Calu3 (cell line): ENCODE results near the gene PRKCI. TPM values are rescaled to one million over a fixed set of nuclear protein-coding genes. Genes with fewer than 3 reads are reported as not detected.
"Not testable (repeated sequence)": the region's sequence is repeated elsewhere in the genome, so short reads cannot be mapped to it uniquely, and the experiment has no call there.

Experiments used
- BruUV-seq: library from RNA; stranded (reverse); fragments of 400-500 nt; replicated peaks from 2 replicates; lab custom pipeline; 2021; lab: Mats Ljungman, UMichigan
- CTCF ChIA-PET: fragments of 300-600 bp; sonication (Branson Sonifier 250); formaldehyde crosslinking; loops from one replicate; lab custom pipeline; 2022; ENCODE audit warnings: antibody characterized with exemption; lab: Charles Lee
- DNase-seq: peaks from one replicate; pipeline ENCODE4 v3.0.0; 2022
- H3K27ac Mint-ChIP-seq: one replicate; pipeline ENCODE4 v1.8.0; 2022; ENCODE audit warnings: mixed read lengths; ENCODE audit not compliant: unreplicated experiment
- H3K27me3 Mint-ChIP-seq: one replicate; pipeline ENCODE4 v1.8.0; 2022; ENCODE audit warnings: mixed read lengths; ENCODE audit not compliant: unreplicated experiment
- H3K36me3 Mint-ChIP-seq: one replicate; pipeline ENCODE4 v1.8.0; 2022; ENCODE audit warnings: mild to moderate bottlenecking, moderate library complexity, mixed read lengths; ENCODE audit not compliant: insufficient read depth, unreplicated experiment
- H3K4me1 Mint-ChIP-seq: one replicate; pipeline ENCODE4 v1.8.0; 2022; ENCODE audit warnings: mild to moderate bottlenecking, low read depth, mixed read lengths; ENCODE audit not compliant: unreplicated experiment
- H3K4me3 Mint-ChIP-seq: one replicate; pipeline ENCODE4 v1.8.0; 2022; ENCODE audit warnings: mild to moderate bottlenecking, low read depth, moderate library complexity, mixed read lengths; ENCODE audit not compliant: unreplicated experiment
- H3K9me3 Mint-ChIP-seq: one replicate; pipeline ENCODE4 v1.8.0; 2022; ENCODE audit warnings: low read depth, mixed read lengths; ENCODE audit not compliant: unreplicated experiment
- intact Hi-C: fragments of 100-400 bp; cut with micrococcal nuclease; formaldehyde crosslinking; loops from one replicate; pipeline ENCODE4 v1.10.0; 2022; ENCODE audit not compliant: unreplicated experiment
- total RNA-seq: library from RNA; stranded (reverse); gene quantifications from 2 replicates; pipeline ENCODE4 v1.2.3, GENCODE V29; 2022
- TF ChIP-seq, protein P1 (sequence below): fragments of 200-600 bp; IDR thresholded peaks from one replicate; pipeline ENCODE4 v1.8.0; 2022; ENCODE audit warnings: antibody characterized with exemption; ENCODE audit not compliant: unreplicated experiment

The PRKCI gene
- total RNA-seq, 1 experiment from 2014 or later: 79.5 TPM

DNA sequence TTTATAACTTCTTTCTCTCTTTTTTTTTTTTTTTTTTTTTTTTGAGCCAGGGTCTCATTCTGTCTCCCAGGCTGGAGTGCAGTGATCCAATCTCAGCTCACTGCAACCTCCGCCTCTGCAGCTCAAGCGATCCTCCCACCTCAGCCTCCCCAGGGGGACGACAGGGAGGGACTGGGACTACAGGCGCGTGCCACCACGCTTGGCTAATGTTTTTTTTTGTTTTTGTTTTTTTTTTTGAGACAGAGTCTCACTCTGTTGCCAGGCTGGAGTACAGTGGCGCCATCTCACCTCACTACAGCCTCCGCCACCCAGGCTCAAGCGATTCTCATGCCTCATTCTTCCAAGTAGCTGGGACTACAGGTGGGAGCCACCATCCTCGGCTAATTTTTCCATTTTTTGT lies 17.7 kb upstream of the PRKCI start:
- no peaks in the 10 kb centered on the region for H3K9me3 Mint-ChIP-seq
- DNase-seq: no peak
- peak overlapping the region; percentile 66 for H3K27ac Mint-ChIP-seq
- TF ChIP-seq, protein P1, sequence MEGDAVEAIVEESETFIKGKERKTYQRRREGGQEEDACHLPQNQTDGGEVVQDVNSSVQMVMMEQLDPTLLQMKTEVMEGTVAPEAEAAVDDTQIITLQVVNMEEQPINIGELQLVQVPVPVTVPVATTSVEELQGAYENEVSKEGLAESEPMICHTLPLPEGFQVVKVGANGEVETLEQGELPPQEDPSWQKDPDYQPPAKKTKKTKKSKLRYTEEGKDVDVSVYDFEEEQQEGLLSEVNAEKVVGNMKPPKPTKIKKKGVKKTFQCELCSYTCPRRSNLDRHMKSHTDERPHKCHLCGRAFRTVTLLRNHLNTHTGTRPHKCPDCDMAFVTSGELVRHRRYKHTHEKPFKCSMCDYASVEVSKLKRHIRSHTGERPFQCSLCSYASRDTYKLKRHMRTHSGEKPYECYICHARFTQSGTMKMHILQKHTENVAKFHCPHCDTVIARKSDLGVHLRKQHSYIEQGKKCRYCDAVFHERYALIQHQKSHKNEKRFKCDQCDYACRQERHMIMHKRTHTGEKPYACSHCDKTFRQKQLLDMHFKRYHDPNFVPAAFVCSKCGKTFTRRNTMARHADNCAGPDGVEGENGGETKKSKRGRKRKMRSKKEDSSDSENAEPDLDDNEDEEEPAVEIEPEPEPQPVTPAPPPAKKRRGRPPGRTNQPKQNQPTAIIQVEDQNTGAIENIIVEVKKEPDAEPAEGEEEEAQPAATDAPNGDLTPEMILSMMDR: no peak
- no TSS peak for BruUV-seq
- no peaks in the 10 kb centered on the region for H3K36me3 Mint-ChIP-seq
- CTCF ChIA-PET: interaction anchor here (0.6 to 1.3 kb wide), 7 partner anchors 18 to 171 kb away, joined by 3 to 7 read pairs (median 4); partner anchors contain the start of genes PHC3 and PRKCI
- intact Hi-C loops: no loop called here
- H3K4me3 Mint-ChIP-seq: peak overlapping the region; percentile 17
- peaks cover 13% of the 10 kb centered on the region for H3K4me1 Mint-ChIP-seq
- H3K27me3 Mint-ChIP-seq: no peaks in the 10 kb centered on the region

DNA sequence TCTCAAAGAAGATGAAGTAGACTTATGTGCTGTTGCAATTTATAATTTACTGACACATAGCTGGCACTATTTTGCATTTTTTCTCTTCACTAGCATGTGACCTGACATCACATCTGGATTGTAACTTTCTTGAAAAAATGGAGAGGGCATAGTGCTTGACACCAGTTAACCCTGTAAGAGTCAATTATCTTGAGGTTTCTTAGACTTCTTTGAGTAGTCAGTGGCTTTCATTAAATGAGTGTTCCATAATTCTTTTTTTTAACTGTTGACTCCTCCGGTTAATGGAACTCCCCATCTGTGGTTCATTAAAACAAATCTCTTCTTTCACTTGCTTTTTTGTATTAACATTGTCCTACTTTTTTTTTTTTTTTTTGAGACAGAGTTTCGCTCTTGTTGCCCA lies 16.9 kb upstream of the PRKCI start:
- no peak overlapping the region for H3K27ac Mint-ChIP-seq
- no peaks in the 10 kb centered on the region for H3K36me3 Mint-ChIP-seq
- H3K27me3 Mint-ChIP-seq: no peaks in the 10 kb centered on the region
- H3K9me3 Mint-ChIP-seq: no peaks in the 10 kb centered on the region
- TF ChIP-seq, protein P1: no peak
- intact Hi-C loops: no loop called here
- BruUV-seq: no TSS peak
- CTCF ChIA-PET: no interaction called here
- peaks cover 13% of the 10 kb centered on the region for H3K4me1 Mint-ChIP-seq
- DNase-seq: no peak
- H3K4me3 Mint-ChIP-seq: no peak overlapping the region

DNA sequence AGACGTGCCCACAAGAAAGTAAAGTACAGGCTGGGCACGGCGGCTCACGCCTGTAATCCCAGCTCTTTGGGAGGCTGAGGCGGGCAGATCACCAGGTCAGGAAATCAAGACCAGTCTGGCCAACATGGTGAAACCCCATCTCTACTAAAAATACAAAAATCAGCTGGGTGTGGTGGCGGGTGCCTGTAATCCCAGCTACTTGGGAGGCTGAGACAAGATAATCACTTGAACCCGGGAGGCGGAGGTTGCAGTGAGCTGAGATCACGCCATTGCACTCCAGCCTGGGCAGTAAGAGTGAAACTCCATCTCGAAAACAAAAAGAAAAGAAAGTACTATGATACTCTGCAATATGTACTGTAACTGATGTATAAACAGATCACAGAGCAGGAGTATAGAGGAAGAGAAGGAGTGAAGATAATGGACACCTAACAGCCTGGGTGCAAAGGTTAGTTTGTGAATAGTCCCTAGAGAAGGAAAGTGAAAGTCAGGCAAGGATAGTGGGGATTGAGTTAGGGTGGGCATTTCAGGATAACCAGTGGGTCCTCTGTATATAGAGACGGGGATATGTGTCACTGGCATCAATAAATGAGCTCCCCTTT lies 16.0 kb upstream of the PRKCI start:
- CTCF ChIA-PET: interaction anchor here (1.5 kb wide), 1 partner anchor 16 kb away, joined by 3 read pairs; the partner anchor contains the start of gene PRKCI
- H3K27ac Mint-ChIP-seq, intact Hi-C loops, H3K4me3 Mint-ChIP-seq, DNase-seq, H3K27me3 Mint-ChIP-seq, H3K9me3 Mint-ChIP-seq, BruUV-seq, H3K36me3 Mint-ChIP-seq: not testable (repeated sequence)
- peaks cover 13% of the 10 kb centered on the region for H3K4me1 Mint-ChIP-seq

DNA sequence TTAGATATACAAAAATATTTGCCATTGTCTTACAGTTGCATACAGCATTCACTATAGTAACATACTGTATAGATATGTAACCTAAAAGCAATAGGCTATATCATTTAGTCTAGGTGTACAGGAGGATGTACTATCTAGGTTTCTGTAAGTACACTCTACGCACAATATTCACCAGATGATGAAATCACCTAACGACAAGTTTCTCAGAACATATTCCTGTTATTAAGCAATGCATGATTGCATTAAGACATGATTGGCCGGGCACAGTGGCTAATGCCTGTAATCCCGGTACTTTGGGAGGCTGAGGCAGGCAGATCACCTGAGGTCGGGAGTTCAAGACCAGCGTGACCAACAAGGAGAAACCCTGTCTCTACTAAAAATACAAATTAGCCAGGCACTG lies 14.5 kb upstream of the PRKCI start:
- no peaks in the 10 kb centered on the region for H3K27me3 Mint-ChIP-seq
- no peak overlapping the region for H3K4me3 Mint-ChIP-seq
- H3K27ac Mint-ChIP-seq: no peak overlapping the region
- TF ChIP-seq, protein P1: no peak
- no TSS peak for BruUV-seq
- peaks cover 13% of the 10 kb centered on the region for H3K4me1 Mint-ChIP-seq
- peaks cover 5% of the 10 kb centered on the region for H3K9me3 Mint-ChIP-seq
- no peaks in the 10 kb centered on the region for H3K36me3 Mint-ChIP-seq
- CTCF ChIA-PET: no interaction called here
- no peak for DNase-seq
- intact Hi-C loops: no loop called here

DNA sequence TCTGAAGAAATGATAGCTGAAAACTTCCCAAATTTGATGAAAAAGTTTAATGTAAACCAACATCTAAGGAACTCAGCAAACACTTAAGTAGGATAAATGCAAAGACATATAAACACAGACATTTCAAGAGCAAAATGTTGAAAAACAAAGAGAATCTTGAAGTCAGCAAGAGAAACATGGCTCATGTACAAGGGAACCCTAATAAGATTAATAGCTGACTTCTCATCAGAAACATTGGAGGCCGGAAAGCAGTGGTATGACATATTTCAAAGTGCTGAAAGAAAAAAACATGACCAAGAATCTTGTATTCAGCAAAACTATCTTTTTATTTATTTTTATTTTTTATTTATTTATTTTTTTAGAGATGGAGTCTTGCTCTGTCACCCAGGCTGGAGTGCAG lies 10.6 kb upstream of the PRKCI start:
- intact Hi-C loops: no loop called here
- peaks cover 11% of the 10 kb centered on the region for H3K9me3 Mint-ChIP-seq

More for the DNA sequence above, 10.6 kb upstream of the PRKCI start:
- CTCF ChIA-PET: interaction anchor here (0.5 kb wide), 1 partner anchor 443 kb away, joined by 3 read pairs; the partner anchor contains the start of gene ACTRT3
- TF ChIP-seq, protein P1: no peak
- BruUV-seq: no TSS peak
- no peak overlapping the region for H3K4me3 Mint-ChIP-seq
- no peak for DNase-seq
- H3K36me3 Mint-ChIP-seq: no peaks in the 10 kb centered on the region
- no peaks in the 10 kb centered on the region for H3K27me3 Mint-ChIP-seq
- no peak overlapping the region for H3K27ac Mint-ChIP-seq
- H3K4me1 Mint-ChIP-seq: no peaks in the 10 kb centered on the region
